ENCODE data around the gene STAC3.
A peak's percentile ranks its signal among the peaks of the same experiment; 100 is the strongest.

STAC3 gene

DNA sequence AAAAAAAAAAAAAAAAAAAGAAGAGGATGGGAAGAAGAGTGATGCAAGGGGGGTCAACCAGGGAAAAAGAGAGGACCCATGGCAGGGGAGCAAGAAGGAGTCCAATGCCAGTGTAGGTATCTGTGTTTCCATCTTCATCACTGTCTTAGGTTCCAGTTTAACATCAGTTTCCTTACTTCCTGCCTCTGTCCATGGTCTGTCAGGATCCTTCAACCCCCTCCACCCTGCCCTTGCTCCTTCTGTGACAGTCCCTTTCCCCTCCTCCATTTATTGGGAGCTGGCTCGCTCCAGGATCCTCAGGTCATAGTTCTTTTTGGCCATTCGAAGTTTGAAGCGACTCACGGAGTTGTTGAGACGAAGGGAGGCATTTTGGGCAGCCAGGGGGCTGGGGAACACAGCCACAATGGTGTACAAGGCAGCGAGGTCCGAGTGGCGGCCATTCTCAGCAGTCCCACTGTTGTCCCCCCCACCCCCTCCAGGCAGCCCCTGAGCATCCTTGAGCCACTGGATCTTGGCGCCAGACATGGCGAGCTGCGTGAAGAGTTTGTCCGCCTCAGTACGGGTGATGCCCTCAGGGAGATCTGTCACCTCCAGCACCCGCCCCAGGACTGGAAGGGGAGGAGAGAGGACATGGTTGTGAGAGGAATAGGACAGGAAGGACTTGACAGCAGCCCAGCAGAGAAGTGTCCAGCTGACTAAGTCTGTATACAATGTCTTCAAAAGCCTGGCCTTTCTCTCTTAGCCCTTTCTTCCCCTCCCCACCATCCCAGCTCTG lies 3.7 kb upstream of the STAC3 start:
- DNase-seq (ENCODE audit: low read depth): no peak

DNA sequence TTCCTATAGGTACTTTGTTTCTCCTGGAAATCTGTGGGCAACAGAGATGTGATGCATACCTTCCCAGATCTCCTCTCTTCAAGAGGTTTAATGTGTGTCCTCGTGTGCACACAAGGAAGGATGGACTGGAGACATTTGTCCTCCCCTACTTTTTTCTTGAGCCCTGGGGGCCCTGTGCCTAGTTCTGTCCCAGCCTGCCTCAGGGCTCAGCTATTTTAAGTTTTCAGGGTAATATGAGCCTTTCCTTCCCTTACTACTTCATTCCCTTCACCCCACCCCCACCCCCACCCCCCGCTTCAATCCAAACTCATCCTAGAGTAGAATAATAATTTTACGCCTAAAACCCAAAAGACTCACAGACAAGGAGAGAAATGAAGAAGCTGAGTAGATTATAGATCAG lies 446 bp downstream of the STAC3 start:
- DNase-seq (ENCODE audit: low read depth): no peak

DNA sequence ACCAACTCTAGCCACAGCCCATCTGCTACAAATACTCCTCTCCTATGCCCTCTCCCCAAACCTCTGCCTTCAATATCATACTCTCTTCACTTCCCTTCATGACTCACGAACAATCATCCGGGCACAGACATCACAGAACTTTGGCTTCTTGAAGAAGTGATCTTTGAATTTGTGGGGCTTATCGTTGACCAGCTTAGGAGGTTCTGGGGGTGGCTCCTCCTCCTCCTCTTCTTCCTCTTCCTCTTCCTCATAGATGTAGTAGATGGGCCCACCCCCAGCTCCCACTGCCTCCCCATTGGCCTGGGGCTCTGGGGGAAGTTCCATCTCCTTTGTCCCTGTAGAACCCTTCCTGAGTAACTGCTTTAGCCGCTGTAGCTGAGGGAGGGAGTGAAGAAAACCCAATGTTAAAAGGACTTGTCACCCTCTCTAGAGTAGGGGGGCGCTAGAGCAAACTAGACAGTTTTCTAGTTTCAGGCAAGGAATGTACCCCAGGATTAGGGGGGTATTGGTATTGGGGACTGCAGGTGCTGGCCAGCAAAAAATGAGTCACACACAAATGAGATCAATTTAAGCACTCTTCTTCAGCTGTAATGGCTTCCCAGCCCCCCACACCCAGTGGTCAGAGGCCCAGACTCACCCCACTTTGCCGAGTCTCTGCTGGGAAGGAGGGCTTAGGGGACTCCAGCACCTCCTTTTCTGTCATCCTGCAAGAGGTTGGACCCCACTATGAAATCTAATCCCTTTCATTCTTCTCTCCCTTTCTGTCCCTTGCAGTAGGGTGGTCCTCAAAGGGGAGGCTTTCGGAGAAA lies 1.8 kb downstream of the STAC3 start:
- no peak for DNase-seq (ENCODE audit: low read depth)

DNA sequence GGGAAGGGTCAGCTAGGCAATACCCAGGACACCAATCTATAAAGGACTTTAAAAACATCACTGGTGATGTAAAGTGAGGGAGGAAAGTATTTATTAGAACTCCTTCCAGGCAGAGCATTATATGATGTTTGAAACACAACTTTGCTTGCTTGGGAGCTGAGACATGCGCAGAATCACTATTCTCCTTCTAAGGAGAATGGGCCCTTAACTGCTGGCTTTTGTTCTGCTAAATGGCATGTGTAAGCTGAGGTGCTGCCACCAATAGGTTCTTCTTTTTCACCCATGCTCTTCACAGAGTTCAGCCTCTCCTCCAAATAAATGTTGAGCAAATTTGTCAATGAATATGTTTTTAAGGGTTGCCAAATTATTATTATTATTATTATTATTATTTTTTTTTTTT lies 3.9 kb downstream of the STAC3 start:
- no peak for DNase-seq (ENCODE audit: low read depth)

DNA sequence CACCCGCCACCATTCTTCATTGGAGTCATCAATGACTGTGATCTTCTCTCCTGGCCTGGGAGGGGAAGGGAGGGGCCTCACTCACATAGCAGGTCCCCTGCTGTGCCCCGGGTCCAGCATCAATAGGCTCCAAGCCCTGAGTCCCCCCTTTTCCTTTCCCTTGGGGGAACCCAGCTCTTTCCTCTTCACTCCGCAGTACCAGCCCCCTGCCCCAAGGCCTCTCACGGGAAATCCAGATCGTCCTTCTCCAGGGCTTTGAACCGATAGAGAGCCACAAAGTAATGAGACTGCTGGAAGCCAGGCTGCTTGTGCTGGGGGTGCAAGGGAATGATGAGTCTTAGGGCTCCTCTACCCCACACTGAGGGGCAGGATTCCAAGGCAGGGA lies 6.7 kb downstream of the STAC3 start:
- DNase-seq (ENCODE audit: low read depth): no peak

DNA sequence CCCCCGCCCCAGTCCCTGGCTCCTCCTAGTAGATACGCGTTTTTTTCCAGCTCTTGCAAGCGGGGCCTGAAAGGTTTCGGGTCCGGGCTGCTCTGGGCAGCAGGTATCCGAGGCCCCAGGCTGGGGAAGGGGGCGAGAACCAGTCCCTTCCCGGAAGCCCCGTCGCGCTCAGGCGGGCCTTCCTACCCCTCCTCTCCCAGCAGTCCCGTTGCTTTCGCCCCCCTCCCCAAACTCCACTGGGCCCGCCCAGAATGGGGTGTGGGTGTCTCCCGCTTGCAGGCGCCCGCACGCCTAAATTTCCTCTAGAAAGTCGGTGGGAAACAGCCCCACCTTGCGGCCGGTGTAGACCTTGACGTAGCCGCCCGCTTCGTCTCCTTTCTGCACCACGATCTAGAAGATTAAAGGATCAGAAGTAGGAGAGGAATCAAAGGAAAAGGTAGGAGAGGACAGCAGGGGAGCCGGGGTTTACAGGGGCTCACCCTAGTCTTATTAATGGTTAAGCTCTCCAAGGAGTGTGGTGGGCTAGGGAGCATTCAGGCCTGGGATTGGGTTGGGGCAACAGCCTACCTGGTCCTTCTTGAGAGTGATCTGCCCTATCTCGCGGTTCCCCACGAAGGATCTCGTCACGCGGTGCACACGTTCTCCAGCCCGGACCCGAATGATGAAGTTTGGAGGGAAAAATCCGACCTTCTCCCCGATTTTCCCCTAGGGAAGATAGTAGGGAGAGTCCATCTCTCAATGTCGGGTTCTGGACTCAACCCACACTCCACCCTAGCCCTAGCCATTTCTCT lies 7.3 kb downstream of the STAC3 start:
- peak; percentile 49 for DNase-seq (ENCODE audit: low read depth)

DNA sequence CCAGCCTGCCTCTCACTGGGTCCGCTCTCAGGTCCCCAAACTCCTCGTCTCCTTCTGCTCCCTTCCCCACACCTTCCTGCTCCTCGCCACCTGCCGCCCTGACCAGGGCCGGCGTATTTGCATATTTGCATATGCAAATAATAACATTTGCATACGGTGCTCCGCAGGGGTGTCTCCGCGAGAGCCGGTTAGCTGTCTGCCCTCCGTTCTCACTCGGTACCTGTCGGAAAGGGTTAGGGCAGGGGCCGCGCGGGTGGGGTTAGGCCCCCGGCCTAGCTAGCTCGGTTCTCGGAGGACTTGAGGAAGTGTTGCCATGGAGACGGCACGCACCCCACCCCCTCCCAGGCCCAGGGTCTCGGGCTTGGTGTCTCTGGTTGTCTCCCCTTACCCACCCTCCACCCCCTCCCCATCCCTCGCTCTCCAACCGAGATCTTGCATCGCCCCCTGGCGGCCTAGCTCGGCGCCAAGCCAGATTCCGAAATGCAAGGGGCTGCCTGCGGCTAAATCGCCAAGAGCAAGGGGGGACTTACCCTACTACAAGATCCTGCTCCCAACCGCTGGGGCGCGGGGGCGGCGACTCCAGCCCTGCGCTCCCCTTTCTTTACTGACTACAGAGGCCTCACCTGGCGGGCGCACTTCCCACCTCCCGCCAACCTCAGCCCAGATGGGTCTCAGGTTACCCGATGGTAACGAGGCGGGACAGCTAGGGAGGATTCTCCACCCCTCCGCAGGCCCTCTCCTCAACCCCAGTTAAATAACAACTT lies 8.1 kb downstream of the STAC3 start:
- DNase-seq (ENCODE audit: low read depth): no peak

DNA sequence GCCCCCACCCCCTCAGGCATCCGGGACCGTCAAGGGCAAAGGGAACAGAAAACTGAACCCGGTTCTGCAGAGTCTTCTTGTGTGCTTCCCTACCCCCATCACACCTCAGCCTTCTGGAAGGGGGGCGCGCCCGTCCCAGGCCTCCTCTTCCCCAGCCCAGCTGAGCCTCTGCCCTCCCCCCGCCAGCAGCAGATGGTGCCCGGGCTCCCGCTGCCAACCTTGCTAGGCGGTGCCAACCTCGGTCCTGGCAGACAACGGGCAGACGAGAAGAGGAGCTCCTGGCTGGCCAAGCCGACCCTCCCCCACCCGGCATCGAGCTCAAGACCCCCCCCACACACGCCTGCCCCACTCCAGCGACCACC lies 8.7 kb downstream of the STAC3 start:
- DNase-seq (ENCODE audit: low read depth): no peak

DNA sequence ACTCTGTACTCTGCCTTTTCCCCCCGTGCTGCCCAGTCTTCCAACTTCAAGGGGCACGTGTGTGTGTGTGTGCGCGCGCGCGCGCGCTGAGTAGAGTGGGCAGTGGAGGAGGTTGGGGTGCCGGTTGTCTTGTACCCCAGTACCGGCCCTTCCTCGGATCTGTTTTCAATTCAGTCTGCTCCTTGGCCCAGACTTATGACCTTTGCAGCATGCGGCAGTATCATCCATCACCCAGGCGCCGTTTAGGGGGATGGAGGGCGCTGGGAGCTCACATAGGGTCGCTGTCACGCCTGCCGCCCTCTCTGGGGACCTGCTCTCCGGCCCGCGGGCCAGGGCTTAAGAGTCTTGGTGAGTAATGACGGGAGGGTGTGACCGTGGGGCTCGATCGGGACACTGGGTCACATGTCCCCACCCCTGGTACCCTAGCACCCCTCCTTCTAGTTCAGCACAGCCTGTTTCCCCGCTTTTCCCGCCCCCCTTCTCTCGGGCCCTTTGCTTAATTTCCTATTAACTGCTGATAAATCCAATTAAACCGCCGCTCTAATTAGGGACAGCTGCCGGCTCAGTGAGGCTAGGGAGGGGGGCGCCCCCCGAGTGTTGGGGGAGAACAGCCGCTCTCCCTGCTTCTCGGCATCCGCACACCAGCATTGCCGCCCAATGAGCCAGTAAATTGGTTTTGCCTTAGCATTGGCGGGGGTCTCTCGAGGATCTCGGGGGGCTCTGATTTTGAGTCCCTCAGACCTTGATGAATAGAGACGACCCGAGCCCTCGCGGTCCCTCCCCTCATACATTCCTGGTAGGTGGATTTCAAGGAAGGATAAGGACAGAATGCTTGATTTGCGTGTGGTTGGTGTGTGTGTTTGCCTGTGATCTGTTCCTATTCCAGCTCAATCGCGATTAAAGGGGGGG lies 9.3 kb downstream of the STAC3 start:
- DNase-seq (ENCODE audit: low read depth): no peak

DNA sequence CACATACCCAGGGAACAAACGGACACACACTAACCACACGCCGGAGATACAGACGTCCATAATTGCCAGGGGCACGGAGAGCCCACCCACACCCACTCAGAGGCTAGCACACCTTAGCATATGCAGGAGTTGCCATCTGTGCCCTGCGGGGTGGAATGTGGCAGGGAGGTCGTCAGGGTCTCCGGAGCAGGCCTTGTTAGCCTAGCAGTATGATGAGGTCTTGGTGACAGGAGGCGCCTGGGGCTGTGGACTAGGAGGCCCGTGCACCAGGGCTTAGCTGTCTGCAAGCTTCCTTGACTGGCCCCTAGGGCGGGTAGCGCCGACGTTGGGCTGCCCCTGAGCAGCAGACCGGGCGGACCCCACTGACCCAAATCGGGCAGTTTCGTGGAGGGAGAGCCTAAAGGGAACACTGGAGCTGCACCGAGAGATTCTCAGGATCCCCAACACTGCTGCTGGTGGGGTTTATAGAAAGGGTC lies 10.0 kb downstream of the STAC3 start:
- no peak for DNase-seq (ENCODE audit: low read depth)

DNA sequence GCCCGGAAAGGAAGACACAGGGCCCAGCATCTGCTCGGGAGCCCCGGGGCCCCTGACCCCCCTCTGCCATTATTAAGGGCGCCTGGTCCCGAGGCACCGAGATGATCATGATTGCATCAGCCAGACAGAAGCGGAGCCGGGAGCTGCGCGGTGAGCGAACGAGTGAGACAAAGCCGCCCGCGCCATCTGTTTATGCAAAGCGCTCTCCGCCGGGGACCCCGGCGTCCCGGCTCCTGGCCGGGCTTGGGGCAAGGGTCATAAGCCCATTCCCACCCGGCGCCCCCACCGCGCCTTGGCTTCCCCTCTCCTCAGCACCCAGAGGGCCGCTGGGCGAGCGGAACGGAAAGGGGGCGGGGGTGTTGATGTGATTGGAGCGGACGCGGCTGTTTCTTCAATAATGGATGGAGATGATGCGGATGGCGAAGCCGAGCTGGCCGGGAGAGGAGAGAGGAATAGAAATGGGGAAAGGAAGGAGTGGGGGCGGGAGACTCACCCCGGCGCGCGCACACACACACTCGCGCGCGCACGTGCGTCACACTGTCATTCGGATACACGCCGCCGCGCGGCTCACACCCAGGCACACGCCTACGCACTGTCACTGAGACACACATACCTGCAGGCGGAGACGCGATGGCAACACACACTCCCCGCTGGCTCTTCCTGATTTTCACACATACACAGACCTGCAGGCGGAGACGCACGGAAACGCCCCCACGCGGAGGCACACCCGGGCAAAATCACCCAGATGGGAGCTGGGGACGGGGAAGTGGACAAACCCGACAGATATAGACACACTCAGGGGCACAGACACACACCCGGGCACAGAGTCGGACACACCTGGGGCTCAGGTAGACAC lies 10.7 kb downstream of the STAC3 start:
- DNase-seq (ENCODE audit: low read depth): no peak

DNA sequence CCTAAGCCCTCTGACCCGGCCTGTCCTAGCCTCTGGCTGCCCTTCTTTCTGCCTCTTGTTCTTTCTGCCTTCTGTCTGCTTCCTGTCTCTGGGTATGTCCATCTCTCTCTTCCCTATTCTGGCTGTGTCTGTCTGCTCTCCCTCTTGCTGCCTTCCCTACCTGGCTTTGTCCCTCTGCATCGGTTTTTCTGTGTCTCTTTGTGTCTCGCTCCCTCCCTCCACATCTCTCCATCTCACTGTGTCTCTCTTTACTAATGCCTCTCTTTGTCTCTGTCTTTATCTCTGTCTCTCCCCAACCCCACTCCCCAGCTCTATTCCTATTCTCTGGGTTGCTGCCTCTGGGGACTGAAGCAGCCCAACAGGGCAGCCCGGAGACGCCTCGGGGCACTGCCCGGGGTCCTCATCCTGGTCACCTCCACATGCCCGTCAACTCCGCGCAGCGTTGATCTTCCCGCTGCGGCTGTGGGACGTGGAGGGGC lies 11.4 kb downstream of the STAC3 start:
- no peak for DNase-seq (ENCODE audit: low read depth)

DNA sequence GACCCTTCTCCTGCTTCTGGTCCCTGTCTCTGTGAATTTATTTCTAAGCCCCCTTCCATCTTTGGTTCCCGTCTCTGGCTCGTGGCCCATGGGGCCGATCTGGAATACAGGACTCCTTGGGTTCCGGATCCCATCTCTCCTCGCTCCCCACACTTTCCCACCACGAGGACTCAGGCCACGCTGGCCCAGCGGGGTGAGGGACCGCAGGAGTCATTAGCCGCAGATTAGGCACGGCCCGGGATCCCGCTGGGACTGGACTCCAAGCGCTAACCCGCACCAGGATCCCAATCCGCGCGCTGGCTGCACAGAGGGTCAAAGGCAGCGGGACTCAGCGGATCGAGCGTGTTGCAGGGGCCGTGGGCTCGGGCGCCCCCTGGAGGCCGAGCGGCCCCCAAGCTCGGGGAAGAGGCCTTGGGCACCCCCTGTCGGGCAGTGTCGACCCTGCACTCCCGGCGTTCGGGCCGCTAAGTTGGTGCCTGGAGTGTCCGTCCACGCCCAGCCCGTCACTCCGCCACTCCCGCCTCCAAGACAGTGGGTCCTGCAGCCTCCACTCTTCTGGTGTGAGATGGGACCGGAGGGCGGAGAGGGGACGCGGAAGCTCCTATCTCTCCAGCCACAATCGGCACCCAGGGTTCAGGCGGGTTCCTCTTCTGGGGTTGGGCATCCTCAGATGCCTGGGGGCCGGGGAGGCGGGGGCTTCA lies 12.0 kb downstream of the STAC3 start:
- peak; percentile 74 for DNase-seq (ENCODE audit: low read depth)

DNA sequence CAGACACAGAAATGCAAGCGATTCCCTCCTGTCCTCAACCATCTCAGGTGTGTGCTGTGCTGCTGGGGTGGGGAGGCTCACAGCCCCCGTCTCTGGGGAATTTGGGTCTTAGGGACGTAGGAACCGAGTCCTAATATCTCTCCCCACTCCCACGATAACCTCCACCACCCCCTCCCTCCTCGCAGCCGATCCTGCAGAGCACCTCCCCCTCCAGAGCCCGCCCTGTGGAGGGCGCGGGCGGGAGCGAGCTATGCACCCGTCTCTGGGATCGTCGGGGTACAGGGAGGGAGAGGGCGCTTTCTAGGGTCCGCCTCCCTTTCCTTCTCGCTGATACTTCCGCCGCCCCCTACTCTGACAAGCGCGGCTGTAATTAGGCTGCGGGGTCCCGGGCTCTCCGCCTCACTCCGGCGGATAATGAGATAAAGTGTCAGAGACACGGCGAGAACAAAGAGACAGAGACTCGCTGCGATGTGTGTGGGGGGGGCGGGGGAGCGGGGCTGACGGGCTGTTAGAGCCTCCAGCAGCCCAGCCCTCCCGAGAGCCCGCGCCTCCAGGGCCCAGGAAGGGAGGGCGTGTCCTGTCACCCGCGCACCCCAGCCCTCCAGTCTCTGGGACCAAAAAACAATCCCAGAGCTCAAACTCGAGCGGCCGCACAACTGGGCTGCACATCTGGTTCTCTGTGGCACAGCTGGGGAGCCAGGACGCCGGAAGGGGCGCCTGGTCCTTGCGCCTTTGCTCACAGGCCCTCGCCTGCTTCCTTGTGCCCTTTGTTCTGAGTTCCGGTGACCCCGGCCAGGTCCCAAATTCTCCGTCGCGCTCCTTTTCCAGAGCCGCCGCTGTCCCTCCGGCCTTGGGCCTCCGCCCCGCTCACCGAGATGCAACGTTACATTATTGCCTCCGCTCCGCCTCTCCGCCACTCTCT lies 12.8 kb downstream of the STAC3 start:
- DNase-seq (ENCODE audit: low read depth): no peak

DNA sequence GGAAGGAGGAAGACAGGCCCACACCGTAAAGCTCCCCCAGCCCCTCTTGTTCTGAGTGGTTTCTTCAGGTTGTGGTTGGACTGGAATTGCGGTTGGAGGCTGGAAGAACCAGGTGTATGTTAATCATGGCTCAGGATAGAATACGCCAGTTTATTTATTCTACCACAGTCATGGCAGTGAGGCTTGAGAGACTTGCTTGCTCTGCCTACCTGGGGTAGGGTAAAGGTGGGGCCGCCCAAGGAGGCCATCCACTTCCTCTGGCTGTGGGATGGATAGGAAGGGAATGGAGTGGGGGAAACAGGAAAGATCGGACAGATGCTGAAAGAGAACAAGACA lies 13.4 kb downstream of the STAC3 start:
- no peak for DNase-seq (ENCODE audit: low read depth)

DNA sequence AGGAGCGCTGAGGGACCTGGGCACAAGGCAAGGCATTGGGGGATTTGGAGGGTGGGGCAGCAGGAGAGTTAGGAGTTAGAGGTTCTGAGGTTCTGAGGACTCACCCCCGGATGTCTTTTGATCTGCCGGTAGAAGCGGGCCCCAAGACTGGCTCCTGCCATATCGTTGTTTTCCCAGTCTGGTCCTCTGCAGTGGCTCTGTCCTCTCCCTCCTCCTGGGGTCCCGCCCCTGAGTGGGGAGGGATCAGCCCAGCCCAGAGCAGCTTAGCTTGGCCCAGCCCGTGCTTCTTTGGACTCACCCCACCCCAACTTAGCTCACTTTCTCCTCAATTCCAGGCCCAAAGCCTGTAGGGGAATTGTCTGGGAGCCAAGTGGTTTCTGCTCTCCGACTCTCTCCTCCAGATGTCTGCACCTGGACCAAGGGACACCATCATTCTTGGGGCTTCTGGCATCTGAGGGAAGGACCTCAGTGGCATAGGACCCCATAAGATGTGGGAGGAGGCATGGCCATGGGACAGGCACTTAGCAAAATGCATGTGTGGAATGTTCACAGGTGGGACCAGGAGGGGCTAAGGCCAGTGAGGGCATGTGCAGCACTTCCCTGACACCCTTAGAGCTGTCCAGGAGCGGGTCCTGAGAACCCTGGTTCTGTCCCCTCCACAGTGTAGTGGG lies 13.9 kb downstream of the STAC3 start:
- DNase-seq (ENCODE audit: low read depth): no peak

DNA sequence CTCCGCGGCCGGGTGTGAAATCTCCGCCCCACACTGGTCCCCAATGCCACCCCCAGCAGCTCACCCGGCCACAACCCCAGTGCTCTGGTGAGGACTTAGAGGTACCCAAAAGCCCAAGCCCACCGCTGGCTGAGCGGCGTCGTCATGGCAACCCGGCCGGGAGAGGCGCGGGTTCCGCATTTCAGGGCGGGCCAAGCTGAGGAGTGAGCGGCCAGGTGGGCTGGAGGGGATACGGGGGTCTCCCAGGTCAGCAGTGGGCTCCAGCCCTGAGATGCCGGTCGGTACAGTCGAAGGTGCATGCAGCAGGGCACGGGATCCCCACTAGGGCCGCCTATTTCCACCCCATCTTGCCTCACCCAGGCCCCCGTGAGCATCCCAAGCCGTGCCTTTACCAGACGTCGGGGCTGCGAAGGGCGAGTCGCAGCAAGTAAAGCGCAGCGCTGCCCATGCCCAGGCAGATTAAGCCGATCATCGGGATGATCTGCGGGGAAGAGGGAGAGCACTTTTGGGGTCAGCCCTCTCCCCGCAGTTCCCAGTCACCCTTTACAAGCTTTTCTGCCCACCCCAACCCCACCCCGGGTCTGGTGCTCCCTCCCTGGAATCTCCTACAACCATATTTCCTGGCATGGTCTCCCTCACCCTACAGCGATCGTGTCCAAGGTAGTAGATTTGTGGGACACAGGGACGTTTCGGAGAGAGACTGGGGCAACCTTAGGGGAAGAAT lies 14.6 kb downstream of the STAC3 start:
- no peak for DNase-seq (ENCODE audit: low read depth)

Measured in stromal cell of bone marrow (primary cell).